WTC11 (cell line): ENCODE measurements around the gene CXCR3.

ENCODE experiments used
- CREB1 ChIP-seq: sonication (generic); formaldehyde crosslinking; IDR thresholded peaks from 2 replicates; pipeline ENCODE4 v1.8.0; 2023; ENCODE audit warnings: mild to moderate bottlenecking, missing genetic modification reagents
- CTCF ChIP-seq: fragments of 200-600 bp; IDR thresholded peaks from 2 replicates; pipeline ENCODE4 v1.8.0; 2022; ENCODE audit warnings: antibody characterized with exemption
- JUN ChIP-seq: sonication (generic); formaldehyde crosslinking; IDR thresholded peaks from 2 replicates; pipeline ENCODE4 v1.8.0; 2023; ENCODE audit warnings: mild to moderate bottlenecking, missing genetic modification reagents
- KAT7 ChIP-seq: sonication (generic); formaldehyde crosslinking; IDR thresholded peaks from 2 replicates; pipeline ENCODE4 v1.8.1; 2023; ENCODE audit warnings: missing genetic modification reagents, mild to moderate bottlenecking, borderline replicate concordance
- TF ChIP-seq, protein P1 (sequence below): sonication (generic); formaldehyde crosslinking; IDR thresholded peaks from 2 replicates; pipeline ENCODE4 v1.8.1; 2023; ENCODE audit warnings: mild to moderate bottlenecking, missing genetic modification reagents, moderate library complexity
- TF ChIP-seq, protein P2 (sequence below): sonication (generic); formaldehyde crosslinking; IDR thresholded peaks from 2 replicates; pipeline ENCODE4 v1.8.1; 2023; ENCODE audit warnings: mild to moderate bottlenecking, moderate library complexity, missing genetic modification reagents

GRCh38 chrX:71625471-71625870 is 7.2 kb upstream of the CXCR3 start:
- TF ChIP-seq CTCF (no peak), JUN (CRISPR knock-in tag) (no peak), KAT7 (no peak), CREB1 (CRISPR knock-in tag) (no peak)
- TF ChIP-seq, protein P1, sequence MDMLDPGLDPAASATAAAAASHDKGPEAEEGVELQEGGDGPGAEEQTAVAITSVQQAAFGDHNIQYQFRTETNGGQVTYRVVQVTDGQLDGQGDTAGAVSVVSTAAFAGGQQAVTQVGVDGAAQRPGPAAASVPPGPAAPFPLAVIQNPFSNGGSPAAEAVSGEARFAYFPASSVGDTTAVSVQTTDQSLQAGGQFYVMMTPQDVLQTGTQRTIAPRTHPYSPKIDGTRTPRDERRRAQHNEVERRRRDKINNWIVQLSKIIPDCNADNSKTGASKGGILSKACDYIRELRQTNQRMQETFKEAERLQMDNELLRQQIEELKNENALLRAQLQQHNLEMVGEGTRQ (CRISPR knock-in tag): no peak
- TF ChIP-seq, protein P2, sequence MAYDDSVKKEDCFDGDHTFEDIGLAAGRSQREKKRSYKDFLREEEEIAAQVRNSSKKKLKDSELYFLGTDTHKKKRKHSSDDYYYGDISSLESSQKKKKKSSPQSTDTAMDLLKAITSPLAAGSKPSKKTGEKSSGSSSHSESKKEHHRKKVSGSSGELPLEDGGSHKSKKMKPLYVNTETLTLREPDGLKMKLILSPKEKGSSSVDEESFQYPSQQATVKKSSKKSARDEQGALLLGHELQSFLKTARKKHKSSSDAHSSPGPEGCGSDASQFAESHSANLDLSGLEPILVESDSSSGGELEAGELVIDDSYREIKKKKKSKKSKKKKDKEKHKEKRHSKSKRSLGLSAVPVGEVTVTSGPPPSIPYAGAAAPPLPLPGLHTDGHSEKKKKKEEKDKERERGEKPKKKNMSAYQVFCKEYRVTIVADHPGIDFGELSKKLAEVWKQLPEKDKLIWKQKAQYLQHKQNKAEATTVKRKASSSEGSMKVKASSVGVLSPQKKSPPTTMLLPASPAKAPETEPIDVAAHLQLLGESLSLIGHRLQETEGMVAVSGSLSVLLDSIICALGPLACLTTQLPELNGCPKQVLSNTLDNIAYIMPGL (CRISPR knock-in tag): no peak
